ENCODE measurements around the gene RGS21. TPM values are rescaled to one million over a fixed set of nuclear protein-coding genes. Genes with fewer than 3 reads are reported as not detected.

Gene RGS21
- total and polyA plus RNA-seq, 12 donors, result not detected

DNA sequence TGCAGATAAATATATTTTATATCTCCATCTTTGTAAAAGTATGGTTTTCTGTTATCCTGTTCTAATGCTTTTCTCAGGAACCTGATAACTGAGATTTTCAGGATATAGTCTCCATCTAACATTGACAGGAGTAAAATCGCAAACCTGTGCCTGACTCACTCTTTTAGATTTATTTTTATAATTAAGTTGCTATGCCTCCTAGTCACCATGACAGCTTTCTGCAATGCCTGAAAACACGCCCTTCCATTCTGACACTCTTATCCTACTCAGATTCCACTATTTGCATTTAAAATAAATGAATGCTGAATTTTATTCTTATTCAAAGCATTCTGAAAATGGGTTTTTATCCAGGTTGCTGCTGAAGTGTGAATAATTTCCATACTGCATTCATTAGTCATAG is 62.8 kb downstream of the RGS21 start:
- DNase-seq, result no peak
- H3K4me3 ChIP-seq, result no peak overlapping the region
- intact Hi-C loops (cut with DNase I), result no loop called here
- no peaks in the 10 kb centered on the region for H3K27me3 ChIP-seq
- WGBS, 4 donors, result 70 to 86% (median 79%) methylated on average over 2 of the region's 2 CpGs
- H3K9me3 ChIP-seq (replicated peaks in 1 of 3), result no peaks in the 10 kb centered on the region
- H3K27ac ChIP-seq, result no peak overlapping the region
- H3K4me1 ChIP-seq (replicated peaks in 1 of 2), result no peaks in the 10 kb centered on the region
- TF ChIP-seq POLR2A (IDR thresholded peaks at IDR 0.05), result no peak
- TF ChIP-seq, protein P1, sequence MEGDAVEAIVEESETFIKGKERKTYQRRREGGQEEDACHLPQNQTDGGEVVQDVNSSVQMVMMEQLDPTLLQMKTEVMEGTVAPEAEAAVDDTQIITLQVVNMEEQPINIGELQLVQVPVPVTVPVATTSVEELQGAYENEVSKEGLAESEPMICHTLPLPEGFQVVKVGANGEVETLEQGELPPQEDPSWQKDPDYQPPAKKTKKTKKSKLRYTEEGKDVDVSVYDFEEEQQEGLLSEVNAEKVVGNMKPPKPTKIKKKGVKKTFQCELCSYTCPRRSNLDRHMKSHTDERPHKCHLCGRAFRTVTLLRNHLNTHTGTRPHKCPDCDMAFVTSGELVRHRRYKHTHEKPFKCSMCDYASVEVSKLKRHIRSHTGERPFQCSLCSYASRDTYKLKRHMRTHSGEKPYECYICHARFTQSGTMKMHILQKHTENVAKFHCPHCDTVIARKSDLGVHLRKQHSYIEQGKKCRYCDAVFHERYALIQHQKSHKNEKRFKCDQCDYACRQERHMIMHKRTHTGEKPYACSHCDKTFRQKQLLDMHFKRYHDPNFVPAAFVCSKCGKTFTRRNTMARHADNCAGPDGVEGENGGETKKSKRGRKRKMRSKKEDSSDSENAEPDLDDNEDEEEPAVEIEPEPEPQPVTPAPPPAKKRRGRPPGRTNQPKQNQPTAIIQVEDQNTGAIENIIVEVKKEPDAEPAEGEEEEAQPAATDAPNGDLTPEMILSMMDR (IDR thresholded peaks at IDR 0.05), result no peak
- H3K36me3 ChIP-seq (replicated peaks in 1 of 2), result no peaks in the 10 kb centered on the region

DNA sequence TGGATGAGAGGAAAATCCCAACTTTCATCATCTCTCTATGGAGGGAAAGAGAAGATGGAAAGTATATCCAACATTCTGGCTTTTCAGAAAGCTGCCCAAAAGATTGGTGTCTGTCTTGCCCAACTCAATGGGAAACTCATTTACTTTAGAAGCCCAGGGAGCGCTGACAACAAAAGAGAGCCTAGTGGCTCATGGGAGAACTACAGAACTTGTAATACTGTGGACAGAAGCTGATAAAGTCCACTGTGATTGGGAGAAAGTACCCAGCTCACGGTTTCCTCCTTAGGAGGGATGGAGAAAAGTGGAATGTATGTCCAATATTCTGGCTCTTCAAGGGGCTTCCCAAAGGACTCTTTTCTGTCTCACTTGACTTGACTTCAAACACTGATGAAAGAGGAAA is 66.0 kb downstream of the RGS21 start:
- no peaks in the 10 kb centered on the region for H3K4me1 ChIP-seq (replicated peaks in 1 of 2)
- H3K27ac ChIP-seq, result no peak overlapping the region
- intact Hi-C loops (cut with DNase I), result no loop called here
- no peaks in the 10 kb centered on the region for H3K27me3 ChIP-seq
- TF ChIP-seq, protein P1 (IDR thresholded peaks at IDR 0.05), result no peak
- TF ChIP-seq POLR2A (IDR thresholded peaks at IDR 0.05), result no peak
- WGBS, 4 donors, result 77 to 90% (median 80%) methylated on average over 2 of the region's 2 CpGs
- no peak overlapping the region for H3K4me3 ChIP-seq
- no peaks in the 10 kb centered on the region for H3K9me3 ChIP-seq (replicated peaks in 1 of 3)
- no peak for DNase-seq
- no peaks in the 10 kb centered on the region for H3K36me3 ChIP-seq (replicated peaks in 1 of 2)

DNA sequence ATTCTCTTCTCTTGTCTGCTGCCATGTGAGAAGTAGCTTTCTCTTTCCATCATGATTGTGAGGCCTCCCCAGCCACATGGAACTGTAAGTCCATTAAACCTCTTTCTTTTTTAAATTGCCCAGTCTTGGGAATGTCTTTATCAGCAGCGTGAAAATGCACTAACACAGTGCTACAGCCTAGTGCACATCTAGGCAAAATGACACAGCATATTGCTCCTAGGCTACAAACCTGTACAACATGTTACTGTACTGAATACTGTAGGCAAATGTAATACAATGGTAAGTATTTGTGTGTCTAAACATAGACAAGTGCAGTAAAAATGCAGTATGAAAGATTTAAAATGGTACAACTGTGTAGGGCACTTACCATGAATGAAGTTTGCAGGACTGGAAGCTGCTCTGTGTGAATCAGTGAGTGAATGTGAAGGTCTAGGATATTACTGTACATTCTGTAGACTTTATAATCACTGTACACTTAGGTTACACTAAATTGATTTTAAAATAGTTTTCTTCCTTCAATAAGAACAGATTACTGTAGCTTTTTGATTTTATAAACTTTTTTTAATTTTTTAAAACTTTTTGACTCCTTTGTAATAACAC is 69.4 kb downstream of the RGS21 start:
- DNase-seq, result no peak
- WGBS, 4 donors, result 80 to 91% (median 87%) methylated on average over 1 of the region's 1 CpG
- intact Hi-C loops (cut with DNase I), result no loop called here
- Histone ChIP-seq H3K9me3 (replicated peaks in 1 of 3) (no peaks in the 10 kb centered on the region), H3K36me3 (replicated peaks in 1 of 2) (no peaks in the 10 kb centered on the region), H3K4me3 (no peak overlapping the region), H3K4me1 (replicated peaks in 1 of 2) (no peaks in the 10 kb centered on the region), H3K27ac (no peak overlapping the region), H3K27me3 (no peaks in the 10 kb centered on the region)
- TF ChIP-seq POLR2A (IDR thresholded peaks at IDR 0.05), result no peak
- TF ChIP-seq, protein P1 (IDR thresholded peaks at IDR 0.05), result no peak

DNA sequence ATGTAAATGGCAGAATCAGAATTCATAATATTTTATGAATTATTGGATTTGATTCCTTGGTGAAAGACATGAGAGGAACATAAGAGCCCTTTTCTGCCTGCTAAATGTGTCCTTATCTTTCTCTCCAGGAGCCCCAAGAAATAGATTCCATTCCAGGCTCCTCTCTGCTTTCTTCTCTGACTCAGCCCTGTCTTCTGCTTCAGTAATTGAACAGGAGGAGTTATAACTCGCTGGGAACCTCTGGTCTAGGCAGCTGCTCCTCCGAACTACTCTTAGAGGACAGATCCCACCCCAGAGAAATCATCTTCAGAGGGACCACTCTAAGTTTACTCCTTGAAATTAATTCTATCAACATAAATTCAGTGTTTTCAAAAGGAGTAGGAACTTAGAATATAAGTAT is 78.4 kb downstream of the RGS21 start:
- TF ChIP-seq POLR2A (IDR thresholded peaks at IDR 0.05), result no peak
- TF ChIP-seq, protein P1 (IDR thresholded peaks at IDR 0.05), result no peak
- H3K36me3 ChIP-seq (replicated peaks in 1 of 2), result no peaks in the 10 kb centered on the region
- 61 to 73% (median 69%) methylated on average over 2 of the region's 2 CpGs for WGBS, 4 donors

More for the DNA sequence above, 78.4 kb downstream of the RGS21 start:
- Histone ChIP-seq H3K27me3 (no peaks in the 10 kb centered on the region), H3K4me1 (replicated peaks in 1 of 2) (no peaks in the 10 kb centered on the region), H3K9me3 (replicated peaks in 1 of 3) (no peaks in the 10 kb centered on the region), H3K27ac (no peak overlapping the region), H3K4me3 (no peak overlapping the region)
- DNase-seq, result no peak
- intact Hi-C loops (cut with DNase I), result no loop called here

Measured in adrenal gland (tissue), 12 donors.